NCI-H1417 treated with DMSO at 0.1 percent for 48 hours (cell line): ENCODE measurements around the gene AGFG2.

Source experiments
- DNase-seq: peaks from one replicate; lab custom pipeline; 2025; lab: John Stamatoyannopoulos, UW

AGFG2 gene

GRCh38 chr7:100572949-100573675 is 34.1 kb downstream of the AGFG2 start:
- DNase-seq = no peak

- no peak for DNase-seq
Observed at GRCh38 chr7:100573691-100574361, 34.8 kb downstream of the AGFG2 start, which contains the start of gene SAP25. Gene SAP25 (minus strand): TSS chr7:100573900. CDS start chr7:100573742, 158 bp downstream.

GRCh38 chr7:100574362-100575205 is 35.6 kb downstream of the AGFG2 start:
- no peak for DNase-seq

- no peak for DNase-seq
Observed at GRCh38 chr7:100575206-100575631, 36.2 kb downstream of the AGFG2 start.

GRCh38 chr7:100575746-100576383 is 36.9 kb downstream of the AGFG2 start:
- no peak for DNase-seq

GRCh38 chr7:100576384-100576993 is 37.5 kb downstream of the AGFG2 start:
- DNase-seq = no peak

GRCh38 chr7:100577103-100577502 is 38.1 kb downstream of the AGFG2 start:
- no peak for DNase-seq

GRCh38 chr7:100577507-100577906 is 38.5 kb downstream of the AGFG2 start:
- no peak for DNase-seq

- no peak for DNase-seq
Observed at GRCh38 chr7:100578246-100579183, 39.5 kb downstream of the AGFG2 start.

GRCh38 chr7:100580466-100581283 is 41.7 kb downstream of the AGFG2 start:
- no peak for DNase-seq

- no peak for DNase-seq
Observed at GRCh38 chr7:100582041-100582579, 43.1 kb downstream of the AGFG2 start.

- DNase-seq = no peak
Observed at GRCh38 chr7:100582650-100583049, 43.6 kb downstream of the AGFG2 start.

GRCh38 chr7:100583132-100584053 is 44.4 kb downstream of the AGFG2 start:
- no peak for DNase-seq

- no peak for DNase-seq
Observed at GRCh38 chr7:100584054-100584682, 45.2 kb downstream of the AGFG2 start.

- DNase-seq = no peak
Observed at GRCh38 chr7:100584683-100585510, 45.9 kb downstream of the AGFG2 start.

- DNase-seq = no peak
Observed at GRCh38 chr7:100585511-100586265, 46.7 kb downstream of the AGFG2 start, which contains the start of gene LRCH4. Gene LRCH4 (minus strand): TSS chr7:100586129. CDS start chr7:100586100, 29 bp downstream.
